Mucosa of descending colon (tissue), 3 donors: ENCODE results near the gene INSYN1. TPM values are rescaled to one million over a fixed set of nuclear protein-coding genes. Genes with fewer than 3 reads are reported as not detected.

Experiments
- ATAC-seq: fragments of 200-7000 bp; cut with Tn5 transposase; one replicate; pipeline ENCODE4 v1.9.1; 2020; ENCODE audit warnings: mild to moderate bottlenecking, moderate library complexity
- DNase-seq, 3 donors: peaks; one replicate each; pipeline ENCODE4 v3.0.0-alpha.2; 2020
- H3K36me3 ChIP-seq: fragments of 200-600 bp; one replicate; pipeline ENCODE4 v1.8.0; 2021; ENCODE audit warnings: low read depth, mild to moderate bottlenecking
- H3K4me1 ChIP-seq: fragments of 200-600 bp; one replicate; pipeline ENCODE4 v1.8.0; 2021; ENCODE audit warnings: low read depth, mild to moderate bottlenecking
- H3K4me3 ChIP-seq: fragments of 200-600 bp; one replicate; pipeline ENCODE4 v1.8.0; 2021; ENCODE audit warnings: mild to moderate bottlenecking
- H3K9me3 ChIP-seq: fragments of 200-600 bp; one replicate; pipeline ENCODE4 v1.8.0; 2021; ENCODE audit warnings: mild to moderate bottlenecking
- intact Hi-C, 2 donors: fragments of 100-400 bp; cut with DNase I in 1 of 2; cut with micrococcal nuclease in 1 of 2; formaldehyde crosslinking; loops; one replicate each; pipeline versions ENCODE4 v1.11.0 to v1.11.1; 2022; cut with DNase I, micrococcal nuclease
- total RNA-seq, 3 donors: library from RNA; stranded (reverse); fragmentation: NEBNext Ultra II Directional in 2 of 3; extraction: Animal tissue kit (Norgen Biotek cat#: 25700) in 2 of 3; gene quantifications; one replicate each; pipeline versions ENCODE4 v1.2.1 to v1.2.4, GENCODE V29; 2021 to 2023
- TF ChIP-seq, protein P1 (sequence below): fragments of 200-600 bp; IDR thresholded peaks from one replicate; pipeline ENCODE4 v1.8.0; 2022; ENCODE audit warnings: antibody characterized with exemption, mild to moderate bottlenecking
- donor health status: DM: no; HTN: no; CAD: no; lungs with moderate emphysema.
- donor health status: DM: no; HTN: no; CAD: no.
- donor health status: DM: no; HTN: yes; CAD: no.

The INSYN1 gene
- total RNA-seq, 3 donors from 2014 or later, result 0.98 to 9.0 (median 1.8) TPM

DNA sequence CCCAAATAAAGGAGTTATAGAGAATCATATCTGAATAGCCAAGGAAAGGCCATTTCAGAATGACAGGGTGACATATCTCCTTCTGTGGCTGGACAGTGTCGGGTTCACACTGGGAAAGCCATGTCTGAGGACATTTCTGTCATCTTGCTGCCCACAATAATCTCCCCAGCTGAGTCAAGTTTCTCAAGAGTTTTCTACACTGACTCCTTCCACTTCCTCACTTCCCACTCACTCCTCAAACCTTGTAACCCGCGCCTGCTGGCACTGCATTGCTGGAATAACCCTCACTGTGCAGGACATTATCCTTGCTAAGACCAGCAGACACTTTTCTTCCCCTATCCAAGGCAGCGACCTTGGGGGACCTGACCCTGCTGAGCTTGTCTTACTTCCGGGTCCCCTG is 5.3 kb upstream of the INSYN1 start:
- intact Hi-C loops, result no loop called here
- ATAC-seq (no peak), DNase-seq (no peak)
- TF ChIP-seq, protein P1, sequence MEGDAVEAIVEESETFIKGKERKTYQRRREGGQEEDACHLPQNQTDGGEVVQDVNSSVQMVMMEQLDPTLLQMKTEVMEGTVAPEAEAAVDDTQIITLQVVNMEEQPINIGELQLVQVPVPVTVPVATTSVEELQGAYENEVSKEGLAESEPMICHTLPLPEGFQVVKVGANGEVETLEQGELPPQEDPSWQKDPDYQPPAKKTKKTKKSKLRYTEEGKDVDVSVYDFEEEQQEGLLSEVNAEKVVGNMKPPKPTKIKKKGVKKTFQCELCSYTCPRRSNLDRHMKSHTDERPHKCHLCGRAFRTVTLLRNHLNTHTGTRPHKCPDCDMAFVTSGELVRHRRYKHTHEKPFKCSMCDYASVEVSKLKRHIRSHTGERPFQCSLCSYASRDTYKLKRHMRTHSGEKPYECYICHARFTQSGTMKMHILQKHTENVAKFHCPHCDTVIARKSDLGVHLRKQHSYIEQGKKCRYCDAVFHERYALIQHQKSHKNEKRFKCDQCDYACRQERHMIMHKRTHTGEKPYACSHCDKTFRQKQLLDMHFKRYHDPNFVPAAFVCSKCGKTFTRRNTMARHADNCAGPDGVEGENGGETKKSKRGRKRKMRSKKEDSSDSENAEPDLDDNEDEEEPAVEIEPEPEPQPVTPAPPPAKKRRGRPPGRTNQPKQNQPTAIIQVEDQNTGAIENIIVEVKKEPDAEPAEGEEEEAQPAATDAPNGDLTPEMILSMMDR, result no peak
- Histone ChIP-seq H3K36me3 (no peaks in the 10 kb centered on the region), H3K9me3 (no peaks in the 10 kb centered on the region), H3K4me1 (no peaks in the 10 kb centered on the region), H3K4me3 (no peak overlapping the region)

DNA sequence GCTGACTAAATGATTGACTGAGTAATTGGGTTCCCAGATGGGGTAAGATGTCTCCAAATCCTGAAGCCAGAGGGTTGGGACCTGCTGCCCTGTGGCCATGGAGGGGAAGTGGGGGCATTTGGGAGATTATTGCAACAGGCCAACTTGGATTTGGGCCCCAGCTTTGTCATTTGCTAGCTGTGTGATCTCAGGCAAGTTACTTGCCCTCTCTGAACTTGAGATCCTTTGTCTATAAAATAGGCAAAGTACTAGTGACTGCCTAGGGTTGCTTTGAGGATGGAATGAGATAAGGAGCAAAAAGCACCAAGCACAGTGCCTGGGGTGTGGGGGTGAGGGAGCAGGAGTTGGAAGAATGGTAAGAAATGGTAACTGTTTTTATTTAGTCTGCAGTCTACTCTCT is 4.4 kb upstream of the INSYN1 start:
- intact Hi-C loops, result no loop called here
- no peak for ATAC-seq

DNA sequence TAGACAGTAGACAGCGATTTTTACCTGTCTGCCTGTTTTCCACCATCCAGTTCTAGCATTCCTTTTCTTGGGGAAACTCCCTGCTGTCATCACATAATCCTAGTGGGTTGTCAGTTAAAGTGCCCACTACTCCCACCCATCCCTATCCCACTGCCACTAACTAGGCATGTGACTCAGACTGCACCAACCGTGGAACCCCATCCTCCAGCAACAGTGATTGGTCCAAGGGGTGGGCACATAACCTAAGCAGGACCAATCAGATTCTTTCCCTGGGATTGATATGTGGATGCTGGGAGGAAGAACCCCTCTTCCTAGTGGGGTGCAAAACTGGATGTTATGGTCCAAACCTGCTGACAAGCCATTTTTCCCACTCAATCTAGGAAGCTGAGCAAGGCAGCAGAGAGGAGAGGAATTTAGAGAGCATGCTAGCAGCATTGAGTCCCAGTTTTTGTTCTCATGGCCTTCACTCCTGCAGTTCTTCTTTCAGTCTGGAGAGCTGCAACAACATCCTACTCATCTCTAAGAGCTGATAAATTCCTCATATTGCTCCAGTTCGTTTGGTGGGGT is 3.9 kb upstream of the INSYN1 start:
- Histone ChIP-seq H3K36me3 (no peaks in the 10 kb centered on the region), H3K4me3 (no peak overlapping the region), H3K9me3 (no peaks in the 10 kb centered on the region), H3K4me1 (no peaks in the 10 kb centered on the region)
- TF ChIP-seq, protein P1, result no peak
- ATAC-seq (no peak), DNase-seq (no peak)
- intact Hi-C loops, result no loop called here

More for the DNA sequence above, 4.4 kb upstream of the INSYN1 start:
- no peaks in the 10 kb centered on the region for H3K9me3 ChIP-seq
- DNase-seq, result no peak
- no peaks in the 10 kb centered on the region for H3K36me3 ChIP-seq
- TF ChIP-seq, protein P1, result no peak
- no peak overlapping the region for H3K4me3 ChIP-seq
- H3K4me1 ChIP-seq, result no peaks in the 10 kb centered on the region

DNA sequence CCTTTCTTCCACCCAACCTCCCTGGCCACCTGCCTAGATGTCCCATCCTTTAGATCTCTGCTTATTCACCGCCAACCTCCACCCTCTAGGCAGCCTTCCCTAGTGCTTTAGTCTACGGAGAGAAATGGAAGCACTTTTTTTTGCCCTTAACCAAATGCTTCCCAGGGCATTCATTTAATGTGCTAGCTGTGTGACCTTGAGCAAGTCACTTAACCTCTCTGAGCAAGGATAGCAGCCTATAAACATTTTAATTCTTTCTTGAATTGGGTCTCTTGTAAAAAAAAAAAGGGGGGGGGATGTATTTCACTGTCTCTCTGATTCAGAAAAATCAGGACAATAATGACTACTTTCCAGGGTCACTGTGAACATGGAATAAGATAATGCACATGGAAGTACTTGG is 3.2 kb upstream of the INSYN1 start:
- DNase-seq (no peak), ATAC-seq (no peak)
- Histone ChIP-seq H3K4me3 (no peak overlapping the region), H3K9me3 (no peaks in the 10 kb centered on the region), H3K36me3 (no peaks in the 10 kb centered on the region), H3K4me1 (no peaks in the 10 kb centered on the region)
- intact Hi-C loops, result no loop called here
- TF ChIP-seq, protein P1, result no peak

DNA sequence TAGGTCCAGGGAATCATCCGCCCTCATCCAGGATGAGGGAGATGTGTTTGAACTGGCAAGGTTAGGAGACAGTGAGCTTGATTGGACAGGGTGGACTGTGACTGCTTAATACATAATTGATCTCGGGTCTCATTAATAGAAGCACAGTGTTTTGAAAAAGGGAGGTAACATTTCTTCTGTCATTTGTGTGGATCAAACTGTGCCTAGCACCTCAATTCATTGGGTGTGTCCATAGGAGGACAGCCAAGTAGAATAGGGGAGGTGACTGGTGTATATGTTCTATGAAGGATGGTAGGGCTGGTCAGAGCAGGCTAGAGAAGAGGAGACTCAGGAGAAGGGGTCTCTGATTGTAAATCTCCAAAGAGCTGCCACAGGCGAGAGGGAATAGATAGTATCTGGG is 2.8 kb upstream of the INSYN1 start:
- TF ChIP-seq, protein P1, result no peak
- Histone ChIP-seq H3K36me3 (no peaks in the 10 kb centered on the region), H3K4me3 (no peak overlapping the region), H3K4me1 (no peaks in the 10 kb centered on the region), H3K9me3 (no peaks in the 10 kb centered on the region)
- ATAC-seq (no peak), DNase-seq (no peak)
- intact Hi-C loops, result no loop called here

DNA sequence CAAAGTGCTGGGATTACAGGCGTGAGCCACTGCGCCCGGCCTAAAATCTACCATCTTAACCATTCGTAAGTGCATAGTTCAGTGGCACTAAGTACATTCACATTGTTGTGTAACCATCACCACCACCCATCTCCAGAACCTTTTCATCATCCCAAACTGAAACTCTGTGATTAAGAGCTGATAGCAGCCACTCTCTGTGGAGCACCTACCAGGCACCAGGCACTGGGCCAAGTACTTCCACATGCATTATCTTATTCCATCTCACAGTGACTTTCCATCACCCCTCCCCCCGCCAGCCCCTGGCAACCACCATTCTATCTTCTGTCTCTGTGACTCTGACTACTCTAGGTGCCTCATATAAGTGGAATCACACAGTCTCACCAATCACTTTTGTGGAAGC is 2.3 kb upstream of the INSYN1 start:
- Histone ChIP-seq H3K4me3 (no peak overlapping the region), H3K9me3 (no peaks in the 10 kb centered on the region), H3K36me3 (no peaks in the 10 kb centered on the region), H3K4me1 (no peaks in the 10 kb centered on the region)
- intact Hi-C loops, result no loop called here
- no peak for ATAC-seq
- TF ChIP-seq, protein P1, result no peak
- no peak for DNase-seq
